NCI-H748 (cell line): ENCODE measurements around the gene AIFM2.

Experiments used
- DNase-seq: peaks from one replicate; lab custom pipeline; 2025; ENCODE audit not compliant: unreplicated experiment; lab: John Stamatoyannopoulos, UW

The AIFM2 gene

DNA sequence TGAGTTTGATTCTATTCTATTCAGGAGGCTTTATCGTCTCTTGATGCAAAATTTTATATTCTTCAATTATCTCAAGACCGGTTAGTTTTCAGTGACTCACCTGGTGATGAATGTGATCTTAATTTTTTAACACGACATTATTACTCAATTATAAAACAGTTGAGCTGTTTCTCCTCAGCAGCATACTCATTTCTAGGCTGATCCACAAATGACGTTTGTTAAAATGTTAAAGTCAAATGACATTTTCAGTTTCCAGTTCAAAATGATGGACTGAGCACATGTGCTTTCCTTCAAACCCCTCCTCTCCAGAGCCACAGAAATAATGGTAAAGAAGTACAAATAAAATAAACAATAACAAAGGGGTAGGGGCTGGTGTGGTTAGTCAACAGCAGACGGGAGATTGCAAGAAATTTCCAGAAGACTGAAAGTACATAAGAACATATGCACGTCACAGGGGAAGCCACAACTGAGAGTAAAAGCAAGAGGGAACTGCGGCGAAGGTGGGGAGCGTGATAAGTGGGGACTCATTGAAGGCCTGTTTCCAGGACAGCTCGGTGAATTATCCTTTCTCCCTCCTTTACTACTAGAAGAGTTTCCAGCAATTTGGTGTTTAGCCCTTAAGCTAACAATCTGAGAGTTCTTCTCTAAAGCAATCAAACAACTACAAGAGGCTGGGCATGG is 69.1 kb downstream of the AIFM2 start:
- no peak for DNase-seq
